Measurements from ENCODE around the gene CDV3. TPM values are rescaled to one million over a fixed set of nuclear protein-coding genes. Genes with fewer than 3 reads are reported as not detected.

CDV3 gene
- total RNA-seq, 1 donor from 2014 or later, result 281 TPM

GRCh38 chr3:133600572-133601081 is 27.1 kb downstream of the CDV3 start:
- DNase-seq, result no peak
- Mint-ChIP-seq H3K4me1 (peaks cover 6% of the 10 kb centered on the region), H3K9me3 (no peaks in the 10 kb centered on the region), H3K36me3 (ENCODE audit: low read depth) (peaks cover 26% of the 10 kb centered on the region), H3K27ac (no peak overlapping the region), H3K27me3 (no peaks in the 10 kb centered on the region), H3K4me3 (no peak overlapping the region)
- intact Hi-C loops (cut with micrococcal nuclease), result no loop called here

- peaks cover 64% of the 10 kb centered on the region for H3K36me3 Mint-ChIP-seq (ENCODE audit: low read depth)
- intact Hi-C loops (cut with micrococcal nuclease), result no loop called here
These were observed 32.9 kb downstream of the CDV3 start for GRCh38 chr3:133606342-133606741.

GRCh38 chr3:133606902-133607301 is 33.4 kb downstream of the CDV3 start:
- intact Hi-C loops (cut with micrococcal nuclease), result no loop called here
- H3K4me3 Mint-ChIP-seq, result no peak overlapping the region
- no peaks in the 10 kb centered on the region for H3K9me3 Mint-ChIP-seq
- no peaks in the 10 kb centered on the region for H3K4me1 Mint-ChIP-seq
- peaks cover 66% of the 10 kb centered on the region for H3K36me3 Mint-ChIP-seq (ENCODE audit: low read depth)
- H3K27me3 Mint-ChIP-seq, result no peaks in the 10 kb centered on the region
- DNase-seq, result no peak
- H3K27ac Mint-ChIP-seq, result no peak overlapping the region

More at GRCh38 chr3:133606342-133606741, 32.9 kb downstream of the CDV3 start:
- Mint-ChIP-seq H3K9me3 (no peaks in the 10 kb centered on the region), H3K4me3 (no peak overlapping the region), H3K27me3 (no peaks in the 10 kb centered on the region), H3K4me1 (peaks cover 2% of the 10 kb centered on the region), H3K27ac (no peak overlapping the region)
- no peak for DNase-seq

- no peak for DNase-seq
- intact Hi-C loops (cut with micrococcal nuclease), result no loop called here
- Mint-ChIP-seq H3K4me3 (no peak overlapping the region), H3K9me3 (no peaks in the 10 kb centered on the region), H3K27ac (no peak overlapping the region), H3K4me1 (no peaks in the 10 kb centered on the region), H3K36me3 (ENCODE audit: low read depth) (peaks cover 67% of the 10 kb centered on the region), H3K27me3 (no peaks in the 10 kb centered on the region)
These were observed 34.3 kb downstream of the CDV3 start for GRCh38 chr3:133607816-133608215.

- H3K36me3 Mint-ChIP-seq (ENCODE audit: low read depth), result peaks cover 69% of the 10 kb centered on the region
- H3K27me3 Mint-ChIP-seq, result no peaks in the 10 kb centered on the region
- H3K4me3 Mint-ChIP-seq, result no peak overlapping the region
- no peak overlapping the region for H3K27ac Mint-ChIP-seq
- no peak for DNase-seq
- no peaks in the 10 kb centered on the region for H3K4me1 Mint-ChIP-seq
- H3K9me3 Mint-ChIP-seq, result no peaks in the 10 kb centered on the region
- intact Hi-C loops (cut with micrococcal nuclease), result no loop called here
These were observed 34.9 kb downstream of the CDV3 start for GRCh38 chr3:133608388-133608787.

- no peaks in the 10 kb centered on the region for H3K27me3 Mint-ChIP-seq
- intact Hi-C loops (cut with micrococcal nuclease), result no loop called here
- no peak overlapping the region for H3K27ac Mint-ChIP-seq
- no peaks in the 10 kb centered on the region for H3K9me3 Mint-ChIP-seq
- peaks cover 73% of the 10 kb centered on the region for H3K36me3 Mint-ChIP-seq (ENCODE audit: low read depth)
- no peak overlapping the region for H3K4me3 Mint-ChIP-seq
- H3K4me1 Mint-ChIP-seq, result no peaks in the 10 kb centered on the region
- no peak for DNase-seq
These were observed 36.5 kb downstream of the CDV3 start for GRCh38 chr3:133610031-133610430.

- Mint-ChIP-seq H3K4me3 (no peak overlapping the region), H3K9me3 (no peaks in the 10 kb centered on the region), H3K27ac (no peak overlapping the region), H3K36me3 (ENCODE audit: low read depth) (peaks cover 75% of the 10 kb centered on the region), H3K4me1 (no peaks in the 10 kb centered on the region), H3K27me3 (no peaks in the 10 kb centered on the region)
- intact Hi-C loops (cut with micrococcal nuclease), result no loop called here
- no peak for DNase-seq
These were observed 38.0 kb downstream of the CDV3 start for GRCh38 chr3:133611534-133611933.

GRCh38 chr3:133620066-133620784 is 46.7 kb downstream of the CDV3 start:
- no peaks in the 10 kb centered on the region for H3K9me3 Mint-ChIP-seq
- intact Hi-C loops (cut with micrococcal nuclease), result no loop called here
- H3K36me3 Mint-ChIP-seq (ENCODE audit: low read depth), result peaks cover 62% of the 10 kb centered on the region
- H3K4me3 Mint-ChIP-seq, result no peak overlapping the region
- H3K27me3 Mint-ChIP-seq, result no peaks in the 10 kb centered on the region
- no peak for DNase-seq
- peaks cover 4% of the 10 kb centered on the region for H3K4me1 Mint-ChIP-seq
- H3K27ac Mint-ChIP-seq, result no peak overlapping the region

- peaks cover 10% of the 10 kb centered on the region for H3K4me1 Mint-ChIP-seq
- H3K36me3 Mint-ChIP-seq (ENCODE audit: low read depth), result peaks cover 62% of the 10 kb centered on the region
- no peak overlapping the region for H3K27ac Mint-ChIP-seq
- no peak for DNase-seq
- no peak overlapping the region for H3K4me3 Mint-ChIP-seq
- H3K9me3 Mint-ChIP-seq, result no peaks in the 10 kb centered on the region
- intact Hi-C loops (cut with micrococcal nuclease), result no loop called here
- no peaks in the 10 kb centered on the region for H3K27me3 Mint-ChIP-seq
These were observed 54.3 kb downstream of the CDV3 start for GRCh38 chr3:133627789-133628188.

GRCh38 chr3:133629146-133629545 is 55.7 kb downstream of the CDV3 start:
- H3K27me3 Mint-ChIP-seq, result no peaks in the 10 kb centered on the region
- H3K4me1 Mint-ChIP-seq, result peaks cover 8% of the 10 kb centered on the region
- H3K4me3 Mint-ChIP-seq, result no peak overlapping the region
- intact Hi-C loops (cut with micrococcal nuclease), result no loop called here
- no peak for DNase-seq
- no peaks in the 10 kb centered on the region for H3K9me3 Mint-ChIP-seq
- H3K36me3 Mint-ChIP-seq (ENCODE audit: low read depth), result peaks cover 62% of the 10 kb centered on the region
- no peak overlapping the region for H3K27ac Mint-ChIP-seq

- intact Hi-C loops (cut with micrococcal nuclease), result no loop called here
- Mint-ChIP-seq H3K4me3 (no peak overlapping the region), H3K36me3 (ENCODE audit: low read depth) (peaks cover 59% of the 10 kb centered on the region), H3K9me3 (no peaks in the 10 kb centered on the region), H3K27me3 (no peaks in the 10 kb centered on the region), H3K27ac (no peak overlapping the region), H3K4me1 (peaks cover 6% of the 10 kb centered on the region)
- DNase-seq, result no peak
These were observed 60.0 kb downstream of the CDV3 start for GRCh38 chr3:133633439-133633838.

Other genes starting within 250 kb of the CDV3 start
- gene BFSP2, start 173.6 kb upstream of the CDV3 start, total RNA-seq, result not detected in 2 replicates
- 92.6 and 97.9 TPM in 2 replicates for gene TOPBP1, start 88.3 kb downstream of the CDV3 start, total RNA-seq
- 0.02 and 0.26 TPM in 2 replicates for gene TF, start 172.7 kb downstream of the CDV3 start, total RNA-seq
- gene SRPRB, start 232.1 kb downstream of the CDV3 start, total RNA-seq, result 97.7 and 103 TPM in 2 replicates